Measurements from ENCODE around the gene CAB39.

DNA sequence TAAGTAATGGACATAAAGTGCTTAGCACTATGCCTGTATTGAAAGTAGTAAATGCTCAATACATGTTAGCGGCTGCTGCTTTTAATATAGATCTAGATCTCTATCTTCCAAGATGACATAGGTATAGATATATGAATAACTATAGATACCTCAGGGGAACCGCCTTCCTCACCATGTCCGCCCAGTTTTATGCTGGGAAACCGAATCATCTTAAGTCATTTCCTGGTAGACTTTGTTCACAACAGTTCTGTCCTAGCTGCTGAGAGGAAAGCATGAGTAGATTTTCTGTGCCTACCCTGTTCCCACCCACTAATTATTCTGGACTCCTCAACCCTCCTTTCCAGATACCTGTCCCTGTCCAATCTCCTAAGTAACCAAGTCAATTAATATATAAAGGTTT, 130.5 kb downstream of the CAB39 start:
- TF ChIP-seq, protein P1, sequence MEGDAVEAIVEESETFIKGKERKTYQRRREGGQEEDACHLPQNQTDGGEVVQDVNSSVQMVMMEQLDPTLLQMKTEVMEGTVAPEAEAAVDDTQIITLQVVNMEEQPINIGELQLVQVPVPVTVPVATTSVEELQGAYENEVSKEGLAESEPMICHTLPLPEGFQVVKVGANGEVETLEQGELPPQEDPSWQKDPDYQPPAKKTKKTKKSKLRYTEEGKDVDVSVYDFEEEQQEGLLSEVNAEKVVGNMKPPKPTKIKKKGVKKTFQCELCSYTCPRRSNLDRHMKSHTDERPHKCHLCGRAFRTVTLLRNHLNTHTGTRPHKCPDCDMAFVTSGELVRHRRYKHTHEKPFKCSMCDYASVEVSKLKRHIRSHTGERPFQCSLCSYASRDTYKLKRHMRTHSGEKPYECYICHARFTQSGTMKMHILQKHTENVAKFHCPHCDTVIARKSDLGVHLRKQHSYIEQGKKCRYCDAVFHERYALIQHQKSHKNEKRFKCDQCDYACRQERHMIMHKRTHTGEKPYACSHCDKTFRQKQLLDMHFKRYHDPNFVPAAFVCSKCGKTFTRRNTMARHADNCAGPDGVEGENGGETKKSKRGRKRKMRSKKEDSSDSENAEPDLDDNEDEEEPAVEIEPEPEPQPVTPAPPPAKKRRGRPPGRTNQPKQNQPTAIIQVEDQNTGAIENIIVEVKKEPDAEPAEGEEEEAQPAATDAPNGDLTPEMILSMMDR (IDR thresholded peaks at IDR 0.05; ENCODE audit: extremely low read depth in 1 of 2, insufficient read depth in 1 of 2, low read depth in 1 of 2, low read length in 2 of 2): no peak
- TF ChIP-seq, protein P2, sequence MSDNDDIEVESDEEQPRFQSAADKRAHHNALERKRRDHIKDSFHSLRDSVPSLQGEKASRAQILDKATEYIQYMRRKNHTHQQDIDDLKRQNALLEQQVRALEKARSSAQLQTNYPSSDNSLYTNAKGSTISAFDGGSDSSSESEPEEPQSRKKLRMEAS (IDR thresholded peaks at IDR 0.05; ENCODE audit: insufficient read depth, insufficient read length): no peak

All from endothelial cell of umbilical vein (primary cell).